Neutrophil (primary cell): ENCODE results near the gene ARFGAP1.

Source experiments
- H3K27ac ChIP-seq: fragments of 200-600 bp; sonication (generic); 2 replicates; pipeline ENCODE4 v1.5.1; 2016; ENCODE audit warnings: mild to moderate bottlenecking, moderate library complexity
- H3K27me3 ChIP-seq: fragments of 200-600 bp; sonication (generic); 2 replicates; pipeline ENCODE4 v1.6.0; 2016; ENCODE audit warnings: mild to moderate bottlenecking
- H3K36me3 ChIP-seq: fragments of 200-600 bp; sonication (generic); 2 replicates; pipeline ENCODE4 v1.5.1; 2017
- H3K4me1 ChIP-seq, 2 experiments: fragments of 200-600 bp in 1 of 2; sonication (generic) in 1 of 2; 1 replicate in 1 of 2; 2 replicates in 1 of 2; pipeline versions ENCODE4 v1.5.1 to v1.6.1; 2013 to 2016; ENCODE audit warnings: low read depth in 1 of 2, low read length in 1 of 2, mild to moderate bottlenecking in 1 of 2, moderate library complexity in 1 of 2; ENCODE audit not compliant: control insufficient read depth in 1 of 2, insufficient read depth in 1 of 2
- H3K4me3 ChIP-seq, 2 experiments: fragments of 200-600 bp in 1 of 2; sonication (generic) in 1 of 2; 1 replicate in 1 of 2; 2 replicates in 1 of 2; pipeline ENCODE4 v1.5.1; 2013 to 2016; ENCODE audit warnings: low read depth in 1 of 2, low read length in 1 of 2, mild to moderate bottlenecking in 1 of 2, moderate library complexity in 1 of 2
- H3K9me3 ChIP-seq: fragments of 200-600 bp; sonication (generic); 2 replicates; pipeline ENCODE4 v1.5.1; 2016
- CTCF ChIP-seq: fragments of 200-600 bp; sonication (generic); IDR thresholded peaks from 2 replicates; pipeline ENCODE4 v1.5.1; 2016; ENCODE audit warnings: antibody characterized with exemption

ARFGAP1 gene

GRCh38 chr20:63306673-63307537 is 34.3 kb downstream of the ARFGAP1 start:
- TF ChIP-seq CTCF: no peak
- no peaks in the 10 kb centered on the region for H3K27me3 ChIP-seq
- no peaks in the 10 kb centered on the region for H3K36me3 ChIP-seq

GRCh38 chr20:63307538-63308217 is 35.1 kb downstream of the ARFGAP1 start:
- no peak overlapping the region for H3K4me3 ChIP-seq

More at GRCh38 chr20:63306673-63307537, 34.3 kb downstream of the ARFGAP1 start:
- Histone ChIP-seq H3K9me3 (no peaks in the 10 kb centered on the region), H3K4me1 (no peaks in the 10 kb centered on the region), H3K27ac (no peak overlapping the region), H3K4me3 (no peak overlapping the region)

GRCh38 chr20:63308218-63308911 is 35.8 kb downstream of the ARFGAP1 start:
- H3K27me3 ChIP-seq: no peaks in the 10 kb centered on the region
- H3K36me3 ChIP-seq: no peaks in the 10 kb centered on the region
- H3K27ac ChIP-seq: no peak overlapping the region
- no peak for TF ChIP-seq CTCF
- H3K4me1 ChIP-seq: no peaks in the 10 kb centered on the region
- H3K4me3 ChIP-seq: no peak overlapping the region
- no peaks in the 10 kb centered on the region for H3K9me3 ChIP-seq

More at GRCh38 chr20:63307538-63308217, 35.1 kb downstream of the ARFGAP1 start:
- no peaks in the 10 kb centered on the region for H3K27me3 ChIP-seq
- no peaks in the 10 kb centered on the region for H3K9me3 ChIP-seq
- H3K27ac ChIP-seq: no peak overlapping the region
- no peaks in the 10 kb centered on the region for H3K4me1 ChIP-seq
- no peaks in the 10 kb centered on the region for H3K36me3 ChIP-seq
- TF ChIP-seq CTCF: no peak

GRCh38 chr20:63309261-63310071 is 36.9 kb downstream of the ARFGAP1 start:
- TF ChIP-seq CTCF: no peak
- H3K27me3 ChIP-seq: no peaks in the 10 kb centered on the region

More at GRCh38 chr20:63309261-63310071, 36.9 kb downstream of the ARFGAP1 start:
- no peak overlapping the region for H3K4me3 ChIP-seq
- H3K4me1 ChIP-seq: no peaks in the 10 kb centered on the region
- H3K36me3 ChIP-seq: no peaks in the 10 kb centered on the region
- no peak overlapping the region for H3K27ac ChIP-seq
- H3K9me3 ChIP-seq: no peaks in the 10 kb centered on the region
